ENCODE measurements around the gene SLC22A7.

SLC22A7 gene

DNA sequence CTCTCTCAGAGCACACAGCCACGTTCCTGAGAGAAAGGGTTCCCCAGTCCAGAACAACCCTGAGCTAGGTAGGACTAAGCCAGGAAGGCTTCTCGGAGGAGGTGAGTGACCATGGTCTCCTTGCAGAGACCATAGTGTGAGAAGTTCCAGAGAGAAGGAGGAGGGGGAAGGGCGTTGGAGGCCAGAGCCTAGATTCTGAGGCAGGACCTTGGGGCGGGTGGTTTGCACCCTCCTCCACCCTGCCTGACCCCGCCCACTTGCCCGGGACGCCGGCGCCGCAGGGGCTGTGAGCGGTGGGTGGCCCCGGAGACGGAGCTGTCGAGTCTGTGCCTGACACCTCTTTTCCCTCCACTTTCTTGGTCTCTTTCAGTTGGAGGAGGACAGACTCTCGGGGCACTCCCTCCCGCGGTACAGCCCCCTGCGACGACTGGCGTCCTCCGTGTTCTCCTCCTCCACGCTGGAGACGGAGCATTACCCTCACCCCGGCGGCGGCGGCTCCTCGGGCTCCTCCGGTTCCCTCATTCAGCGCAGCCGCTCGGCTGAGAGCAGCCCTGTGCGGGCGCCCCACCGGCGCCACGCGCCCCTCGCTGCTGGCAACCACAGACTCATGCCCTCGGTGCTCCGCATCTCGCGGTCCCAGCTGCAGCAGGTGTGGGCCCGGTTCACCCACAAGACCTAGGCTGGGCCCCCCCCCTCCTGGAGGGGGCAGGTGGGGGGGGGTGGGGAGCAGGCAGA lies 28.6 kb upstream of the SLC22A7 start:
- no peak overlapping the region for H3K27ac ChIP-seq
- POLR2A ChIA-PET (ENCODE audit: low non-redundant PET), result no interaction called here
- DNase-seq (ENCODE audit: low spot score), result no peak
- CTCF ChIA-PET, result interaction anchor here (0.7 to 1.6 kb wide), 2 partner anchors 39 to 65 kb away, joined by 3 to 8 read pairs; partner anchors contain the start of gene CRIP3
- TF ChIP-seq, protein P1, sequence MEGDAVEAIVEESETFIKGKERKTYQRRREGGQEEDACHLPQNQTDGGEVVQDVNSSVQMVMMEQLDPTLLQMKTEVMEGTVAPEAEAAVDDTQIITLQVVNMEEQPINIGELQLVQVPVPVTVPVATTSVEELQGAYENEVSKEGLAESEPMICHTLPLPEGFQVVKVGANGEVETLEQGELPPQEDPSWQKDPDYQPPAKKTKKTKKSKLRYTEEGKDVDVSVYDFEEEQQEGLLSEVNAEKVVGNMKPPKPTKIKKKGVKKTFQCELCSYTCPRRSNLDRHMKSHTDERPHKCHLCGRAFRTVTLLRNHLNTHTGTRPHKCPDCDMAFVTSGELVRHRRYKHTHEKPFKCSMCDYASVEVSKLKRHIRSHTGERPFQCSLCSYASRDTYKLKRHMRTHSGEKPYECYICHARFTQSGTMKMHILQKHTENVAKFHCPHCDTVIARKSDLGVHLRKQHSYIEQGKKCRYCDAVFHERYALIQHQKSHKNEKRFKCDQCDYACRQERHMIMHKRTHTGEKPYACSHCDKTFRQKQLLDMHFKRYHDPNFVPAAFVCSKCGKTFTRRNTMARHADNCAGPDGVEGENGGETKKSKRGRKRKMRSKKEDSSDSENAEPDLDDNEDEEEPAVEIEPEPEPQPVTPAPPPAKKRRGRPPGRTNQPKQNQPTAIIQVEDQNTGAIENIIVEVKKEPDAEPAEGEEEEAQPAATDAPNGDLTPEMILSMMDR (conservative IDR thresholded peaks at IDR 0.05; ENCODE audit: low read depth), result no peak

GRCh38 chr6:43271103-43271815 lies 26.8 kb upstream of the SLC22A7 start:
- no peak overlapping the region for H3K27ac ChIP-seq
- DNase-seq (ENCODE audit: low spot score), result no peak
- POLR2A ChIA-PET (ENCODE audit: low non-redundant PET), result no interaction called here
- TF ChIP-seq, protein P1 (conservative IDR thresholded peaks at IDR 0.05; ENCODE audit: low read depth), result no peak
- CTCF ChIA-PET, result interaction anchor here (0.6 kb wide), 1 partner anchor 127 kb away, joined by 3 read pairs; no protein-coding TSS in a partner anchor

- ChIA-PET CTCF (no interaction called here), POLR2A (ENCODE audit: low non-redundant PET) (no interaction called here)
- TF ChIP-seq, protein P1 (conservative IDR thresholded peaks at IDR 0.05; ENCODE audit: low read depth), result no peak
- DNase-seq (ENCODE audit: low spot score), result no peak
- H3K27ac ChIP-seq, result no peak overlapping the region
Observed at GRCh38 chr6:43271944-43272343, 26.1 kb upstream of the SLC22A7 start.

DNA sequence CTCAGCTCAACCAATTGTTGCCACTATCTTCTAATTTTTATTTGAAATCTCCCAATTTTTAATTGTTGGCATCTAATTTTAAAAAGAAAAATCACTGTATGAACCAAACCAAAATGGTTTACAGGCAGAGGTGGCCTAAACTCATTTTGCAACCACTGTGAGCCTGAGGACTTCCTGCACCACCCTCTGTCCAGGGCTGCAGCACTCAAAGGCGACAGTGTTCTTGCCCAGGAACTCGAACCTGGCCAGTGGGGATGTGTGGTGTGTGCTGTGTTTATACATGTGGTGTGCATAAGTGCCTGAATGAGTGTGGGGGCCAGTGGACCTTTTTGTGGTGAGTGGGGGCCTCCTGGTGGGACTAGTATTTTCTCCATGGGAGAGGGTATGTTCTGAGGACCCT lies 24.4 kb upstream of the SLC22A7 start:
- H3K27ac ChIP-seq, result no peak overlapping the region
- ChIA-PET CTCF (no interaction called here), POLR2A (ENCODE audit: low non-redundant PET) (no interaction called here)
- TF ChIP-seq, protein P1 (conservative IDR thresholded peaks at IDR 0.05; ENCODE audit: low read depth), result no peak
- no peak for DNase-seq (ENCODE audit: low spot score)

GRCh38 chr6:43274127-43274915 lies 23.7 kb upstream of the SLC22A7 start:
- TF ChIP-seq, protein P1 (conservative IDR thresholded peaks at IDR 0.05; ENCODE audit: low read depth), result no peak
- CTCF ChIA-PET, result no interaction called here
- no peak for DNase-seq (ENCODE audit: low spot score)
- no peak overlapping the region for H3K27ac ChIP-seq
- POLR2A ChIA-PET (ENCODE audit: low non-redundant PET), result no interaction called here

GRCh38 chr6:43274916-43275597 lies 23.0 kb upstream of the SLC22A7 start:
- POLR2A ChIA-PET (ENCODE audit: low non-redundant PET), result no interaction called here
- no peak for DNase-seq (ENCODE audit: low spot score)
- CTCF ChIA-PET, result interaction anchor here (0.7 kb wide), 1 partner anchor 21 kb away, joined by 3 read pairs; no protein-coding TSS in a partner anchor
- H3K27ac ChIP-seq, result no peak overlapping the region
- TF ChIP-seq, protein P1 (conservative IDR thresholded peaks at IDR 0.05; ENCODE audit: low read depth), result no peak
